ENCODE measurements around the gene HIPK2. TPM values are rescaled to one million over a fixed set of nuclear protein-coding genes. Genes with fewer than 3 reads are reported as not detected.

Gene HIPK2
- total RNA-seq, 1 donor from 2014 or later = 75.8 TPM

DNA sequence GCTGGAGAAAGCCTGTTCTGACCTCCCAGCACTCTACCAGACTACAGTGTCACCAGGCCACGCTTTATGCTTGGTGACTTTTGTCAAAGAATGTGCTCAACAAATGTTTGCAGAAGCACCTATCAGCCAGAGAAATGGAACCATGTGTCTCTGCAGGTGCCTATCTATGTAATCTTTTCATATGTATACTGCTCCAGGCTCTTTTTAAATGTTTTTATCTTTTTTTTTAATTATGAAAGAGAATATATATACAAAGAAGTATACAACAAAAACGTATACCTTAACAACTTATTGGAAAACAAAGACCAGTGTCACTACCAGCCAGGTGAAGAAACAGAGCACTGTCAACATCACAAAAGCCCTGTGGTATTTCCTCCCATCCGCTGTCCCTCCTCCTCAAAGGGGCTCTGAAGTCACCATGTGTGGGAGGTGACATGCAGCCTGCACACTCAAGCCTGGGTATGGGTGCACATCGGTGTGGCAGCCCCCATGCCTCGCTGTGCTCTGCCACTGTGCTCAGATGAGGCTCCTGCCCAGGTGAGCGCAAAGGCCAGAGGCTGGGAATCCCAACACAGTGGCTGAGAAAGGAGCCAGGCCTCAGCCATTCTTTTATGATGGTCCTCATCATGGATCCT, 133.7 kb downstream of the HIPK2 start:
- H3K27ac Mint-ChIP-seq = no peak overlapping the region
- TF ChIP-seq, protein P1, sequence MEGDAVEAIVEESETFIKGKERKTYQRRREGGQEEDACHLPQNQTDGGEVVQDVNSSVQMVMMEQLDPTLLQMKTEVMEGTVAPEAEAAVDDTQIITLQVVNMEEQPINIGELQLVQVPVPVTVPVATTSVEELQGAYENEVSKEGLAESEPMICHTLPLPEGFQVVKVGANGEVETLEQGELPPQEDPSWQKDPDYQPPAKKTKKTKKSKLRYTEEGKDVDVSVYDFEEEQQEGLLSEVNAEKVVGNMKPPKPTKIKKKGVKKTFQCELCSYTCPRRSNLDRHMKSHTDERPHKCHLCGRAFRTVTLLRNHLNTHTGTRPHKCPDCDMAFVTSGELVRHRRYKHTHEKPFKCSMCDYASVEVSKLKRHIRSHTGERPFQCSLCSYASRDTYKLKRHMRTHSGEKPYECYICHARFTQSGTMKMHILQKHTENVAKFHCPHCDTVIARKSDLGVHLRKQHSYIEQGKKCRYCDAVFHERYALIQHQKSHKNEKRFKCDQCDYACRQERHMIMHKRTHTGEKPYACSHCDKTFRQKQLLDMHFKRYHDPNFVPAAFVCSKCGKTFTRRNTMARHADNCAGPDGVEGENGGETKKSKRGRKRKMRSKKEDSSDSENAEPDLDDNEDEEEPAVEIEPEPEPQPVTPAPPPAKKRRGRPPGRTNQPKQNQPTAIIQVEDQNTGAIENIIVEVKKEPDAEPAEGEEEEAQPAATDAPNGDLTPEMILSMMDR (IDR thresholded peaks at IDR 0.05; ENCODE audit: unreplicated experiment) = no peak
- DNase-seq (ENCODE audit: low spot score in 2 of 2, unreplicated experiment in 2 of 2) = no peak
- H3K36me3 Mint-ChIP-seq = peaks cover 6% of the 10 kb centered on the region
- no peaks in the 10 kb centered on the region for H3K27me3 Mint-ChIP-seq (ENCODE audit: low read depth)
- peaks cover 9% of the 10 kb centered on the region for H3K4me1 Mint-ChIP-seq
- no peak overlapping the region for H3K4me3 Mint-ChIP-seq
- H3K9me3 Mint-ChIP-seq = no peaks in the 10 kb centered on the region

GRCh38 chr7:139642283-139642682, 135.5 kb downstream of the HIPK2 start:
- Mint-ChIP-seq H3K27ac (no peak overlapping the region), H3K9me3 (peaks cover 2% of the 10 kb centered on the region)

DNA sequence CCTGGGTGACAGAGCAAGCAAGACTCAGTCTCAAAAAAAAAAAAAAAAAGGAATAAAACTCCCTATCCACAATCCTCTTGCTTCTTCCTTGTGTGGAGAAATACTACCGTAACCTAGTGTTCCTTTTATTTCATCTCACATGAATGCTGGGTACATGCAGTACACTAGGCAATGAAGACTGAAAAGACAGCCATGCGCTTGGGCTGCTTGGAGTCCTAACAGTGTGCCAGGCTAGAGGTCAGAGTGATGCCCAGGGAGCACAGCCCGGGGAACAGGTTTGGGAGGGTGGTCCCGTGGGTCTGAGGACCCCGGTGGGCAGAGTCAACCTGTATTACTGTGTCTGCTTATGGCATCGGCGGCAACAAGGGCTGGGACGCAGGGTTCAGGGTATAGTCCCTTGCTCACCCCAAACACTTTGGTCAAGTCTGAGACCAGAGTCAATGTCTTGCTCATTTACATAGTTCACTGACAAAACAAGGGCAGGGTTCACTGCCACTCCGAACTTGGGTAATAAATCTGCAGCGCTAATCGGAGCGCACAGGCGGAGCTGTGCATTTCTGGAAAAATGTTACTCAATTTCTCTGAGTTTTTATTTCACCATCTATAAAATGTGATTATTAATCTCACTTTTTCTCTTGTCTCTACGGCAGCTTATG, 136.3 kb downstream of the HIPK2 start:
- H3K9me3 Mint-ChIP-seq = peaks cover 8% of the 10 kb centered on the region
- TF ChIP-seq, protein P1 (IDR thresholded peaks at IDR 0.05; ENCODE audit: unreplicated experiment) = no peak
- H3K4me1 Mint-ChIP-seq = peaks cover 2% of the 10 kb centered on the region
- H3K27ac Mint-ChIP-seq = no peak overlapping the region
- no peak for DNase-seq (ENCODE audit: low spot score in 2 of 2, unreplicated experiment in 2 of 2)
- H3K36me3 Mint-ChIP-seq = peaks cover 14% of the 10 kb centered on the region
- no peaks in the 10 kb centered on the region for H3K27me3 Mint-ChIP-seq (ENCODE audit: low read depth)
- no peak overlapping the region for H3K4me3 Mint-ChIP-seq

More at GRCh38 chr7:139642283-139642682, 135.5 kb downstream of the HIPK2 start:
- Mint-ChIP-seq H3K4me1 (peaks cover 2% of the 10 kb centered on the region), H3K27me3 (ENCODE audit: low read depth) (no peaks in the 10 kb centered on the region), H3K4me3 (no peak overlapping the region), H3K36me3 (peaks cover 7% of the 10 kb centered on the region)
- DNase-seq (ENCODE audit: low spot score in 2 of 2, unreplicated experiment in 2 of 2) = no peak
- TF ChIP-seq, protein P1 (IDR thresholded peaks at IDR 0.05; ENCODE audit: unreplicated experiment) = no peak

DNA sequence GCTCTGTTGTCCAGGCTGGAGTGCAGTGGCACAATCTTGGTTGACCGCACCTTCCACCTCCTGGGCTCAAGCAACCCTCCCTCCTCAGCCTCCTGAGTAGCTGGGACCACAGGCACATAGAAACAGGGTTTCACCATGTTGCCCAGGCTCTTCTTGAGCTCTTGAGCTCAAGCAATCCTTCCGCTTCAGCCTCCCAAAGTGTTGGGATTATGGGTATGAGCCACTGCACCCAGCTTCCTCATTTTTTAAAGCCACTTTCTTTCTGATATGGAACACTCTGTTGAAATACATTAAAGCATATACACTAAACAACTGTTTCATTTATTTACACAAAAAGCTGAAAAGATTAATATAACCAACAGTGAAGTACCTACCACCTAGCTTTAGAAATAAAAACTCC, 137.1 kb downstream of the HIPK2 start:
- DNase-seq (ENCODE audit: low spot score in 2 of 2, unreplicated experiment in 2 of 2) = no peak
- Mint-ChIP-seq H3K4me3 (no peak overlapping the region), H3K36me3 (peaks cover 20% of the 10 kb centered on the region), H3K4me1 (peaks cover 2% of the 10 kb centered on the region), H3K9me3 (peaks cover 8% of the 10 kb centered on the region), H3K27me3 (ENCODE audit: low read depth) (no peaks in the 10 kb centered on the region), H3K27ac (no peak overlapping the region)
- TF ChIP-seq, protein P1 (IDR thresholded peaks at IDR 0.05; ENCODE audit: unreplicated experiment) = no peak

GRCh38 chr7:139639563-139639962, 138.2 kb downstream of the HIPK2 start:
- peaks cover 2% of the 10 kb centered on the region for H3K4me1 Mint-ChIP-seq
- H3K27me3 Mint-ChIP-seq (ENCODE audit: low read depth) = no peaks in the 10 kb centered on the region
- H3K36me3 Mint-ChIP-seq = peaks cover 23% of the 10 kb centered on the region
- no peak overlapping the region for H3K4me3 Mint-ChIP-seq
- no peak overlapping the region for H3K27ac Mint-ChIP-seq
- TF ChIP-seq, protein P1 (IDR thresholded peaks at IDR 0.05; ENCODE audit: unreplicated experiment) = no peak
- peaks cover 8% of the 10 kb centered on the region for H3K9me3 Mint-ChIP-seq
- DNase-seq (ENCODE audit: low spot score in 2 of 2, unreplicated experiment in 2 of 2) = no peak

Data from mesothelial cell of epicardium (in vitro differentiated cells).